T-helper 17 cell (primary cell): ENCODE data around the gene HGFAC. TPM values are rescaled to one million over a fixed set of nuclear protein-coding genes. Genes with fewer than 3 reads are reported as not detected.

Experiments
- ATAC-seq: fragments of 150-1000 bp; cut with Tn5 transposase; 2 replicates; pipeline ENCODE4 v1.10.0; 2021; ENCODE audit warnings: mild to moderate bottlenecking, moderate library complexity
- DNase-seq, 3 donors: peaks; one replicate each; pipeline versions ENCODE4 v3.0.0 to v3.0.0-alpha.2; 2020 to 2021
- H3K9me3 ChIP-seq: one replicate; pipeline ENCODE4 v1.7.0; 2013; ENCODE audit warnings: low read length, mild to moderate bottlenecking; ENCODE audit not compliant: control insufficient read depth, poor library complexity, severe bottlenecking
- H3K27ac Mint-ChIP-seq: one replicate; pipeline ENCODE4 v1.8.0; 2022; ENCODE audit warnings: mild to moderate bottlenecking, moderate library complexity, mixed read lengths
- H3K27me3 Mint-ChIP-seq: one replicate; pipeline ENCODE4 v1.8.0; 2022; ENCODE audit warnings: mixed read lengths
- H3K36me3 Mint-ChIP-seq: one replicate; pipeline ENCODE4 v1.8.0; 2022; ENCODE audit warnings: low read depth, mixed read lengths
- H3K4me1 Mint-ChIP-seq: one replicate; pipeline ENCODE4 v1.8.0; 2022; ENCODE audit warnings: mild to moderate bottlenecking, mixed read lengths
- H3K4me3 Mint-ChIP-seq: one replicate; pipeline ENCODE4 v1.8.0; 2022; ENCODE audit warnings: mild to moderate bottlenecking, moderate library complexity, mixed read lengths
- total RNA-seq, 4 donors: library from RNA in 2 of 4; stranded (reverse) in 2 of 4; gene quantifications; one replicate each; pipeline ENCODE4 v1.2.3 and lab custom pipeline; 2022 to 2026

HGFAC gene
- total RNA-seq, 2 donors from 2014 or later: not detected

DNA sequence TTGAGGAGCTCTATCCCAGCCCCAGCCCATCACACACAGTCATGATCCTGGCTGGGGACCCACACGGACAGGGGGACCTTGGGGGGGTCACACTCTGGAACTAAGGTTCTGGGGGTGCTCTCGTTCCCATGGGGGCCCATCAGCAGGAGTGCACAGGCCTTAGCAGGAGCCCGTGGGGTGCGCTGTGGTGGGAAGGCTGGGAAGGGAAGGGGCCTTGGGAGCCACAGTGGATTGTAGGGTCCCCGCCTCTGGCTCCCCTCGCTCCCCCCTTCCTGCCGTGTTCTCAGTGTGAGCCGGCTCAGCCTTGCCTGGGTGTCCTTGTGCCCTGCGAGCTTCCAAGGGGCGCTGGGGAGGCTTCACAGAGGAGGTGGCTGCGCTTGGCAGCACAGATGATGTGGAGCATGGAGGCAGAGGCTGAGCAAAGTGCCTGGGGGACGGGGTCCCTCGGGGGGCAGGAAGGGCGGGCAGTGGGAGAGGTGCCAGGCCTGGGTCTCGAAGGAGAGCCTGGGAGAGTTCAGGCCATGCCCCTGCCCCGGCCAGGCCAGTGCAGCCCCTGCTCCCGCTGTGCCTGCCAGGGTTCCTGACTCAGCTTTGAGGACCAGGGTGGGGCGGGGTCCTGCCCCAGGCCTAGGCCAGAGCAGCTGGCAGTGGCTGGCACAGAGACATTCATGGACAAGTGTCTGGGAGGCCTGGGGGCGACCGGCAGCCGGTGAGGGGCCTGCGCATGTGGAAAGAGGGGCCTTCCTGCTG is 5.5 kb upstream of the HGFAC start:
- DNase-seq: no peak
- no peaks in the 10 kb centered on the region for H3K9me3 ChIP-seq
- ATAC-seq: no peak
- H3K27me3 Mint-ChIP-seq: no peaks in the 10 kb centered on the region
- H3K27ac Mint-ChIP-seq: no peak overlapping the region
- no peaks in the 10 kb centered on the region for H3K36me3 Mint-ChIP-seq
- no peak overlapping the region for H3K4me3 Mint-ChIP-seq
- H3K4me1 Mint-ChIP-seq: peaks cover 2% of the 10 kb centered on the region

DNA sequence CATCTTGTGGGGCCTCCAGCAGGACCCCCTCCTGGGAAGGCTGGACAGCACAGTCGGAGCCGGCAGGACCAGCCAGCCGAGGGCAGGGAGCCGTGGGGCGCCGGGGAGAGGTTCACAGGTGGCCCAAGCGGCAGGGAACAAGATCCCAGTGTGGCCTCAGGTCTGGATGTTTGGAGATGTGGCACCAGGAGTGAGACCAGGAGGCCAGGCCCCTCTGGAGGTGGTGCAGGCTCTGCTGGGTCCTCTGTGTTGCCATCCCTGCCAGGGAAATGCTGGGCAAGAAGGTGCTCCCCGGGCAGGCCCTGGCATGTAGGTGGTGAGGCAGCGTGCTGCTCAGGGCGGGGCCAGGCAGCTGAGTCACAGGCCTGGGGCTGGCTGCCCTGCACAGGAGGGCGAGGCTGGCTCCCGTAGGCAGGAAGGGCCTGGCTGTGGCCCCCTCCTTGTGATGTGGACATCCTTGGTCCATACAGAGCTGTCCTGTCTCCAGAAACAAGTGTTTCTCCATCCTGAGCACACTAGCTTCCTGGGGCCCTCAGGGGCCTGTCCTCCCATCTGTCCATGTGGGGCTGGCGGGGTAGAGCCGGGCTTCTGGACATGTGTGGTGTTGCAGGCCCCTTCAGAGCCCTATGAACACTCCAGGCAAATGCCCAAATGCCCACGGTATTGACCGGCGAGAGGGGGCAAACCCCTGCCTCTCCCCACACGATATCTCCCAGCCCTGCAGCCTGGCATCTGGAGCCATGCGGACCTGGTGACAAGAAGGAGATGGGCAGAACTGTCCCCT is 4.8 kb upstream of the HGFAC start:
- H3K9me3 ChIP-seq: no peaks in the 10 kb centered on the region
- H3K27ac Mint-ChIP-seq: no peak overlapping the region
- no peak overlapping the region for H3K4me3 Mint-ChIP-seq
- DNase-seq: no peak
- H3K27me3 Mint-ChIP-seq: no peaks in the 10 kb centered on the region
- peaks cover 2% of the 10 kb centered on the region for H3K4me1 Mint-ChIP-seq
- no peaks in the 10 kb centered on the region for H3K36me3 Mint-ChIP-seq
- ATAC-seq: no peak

DNA sequence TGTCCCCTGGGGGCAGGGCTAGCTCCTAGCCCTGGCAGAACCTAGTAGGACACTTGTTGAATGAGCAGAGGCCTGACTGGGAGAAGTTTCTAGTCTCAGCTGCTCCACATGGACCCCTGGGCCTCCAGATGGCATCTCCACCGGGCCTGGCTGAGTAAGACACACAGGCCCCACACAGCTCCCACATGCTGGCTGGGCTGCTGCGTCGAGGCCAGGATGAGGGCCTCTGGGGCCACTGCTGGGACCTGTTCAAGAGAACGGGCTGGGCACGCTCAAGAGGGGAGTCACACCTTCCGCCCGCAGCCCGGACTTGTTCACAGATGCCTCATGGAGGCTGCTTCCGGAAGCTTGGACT is 4.2 kb upstream of the HGFAC start:
- ATAC-seq: no peak
- H3K4me1 Mint-ChIP-seq: peaks cover 2% of the 10 kb centered on the region
- H3K9me3 ChIP-seq: no peaks in the 10 kb centered on the region
- H3K27ac Mint-ChIP-seq: no peak overlapping the region
- no peaks in the 10 kb centered on the region for H3K27me3 Mint-ChIP-seq
- H3K4me3 Mint-ChIP-seq: no peak overlapping the region
- no peak for DNase-seq
- H3K36me3 Mint-ChIP-seq: no peaks in the 10 kb centered on the region

DNA sequence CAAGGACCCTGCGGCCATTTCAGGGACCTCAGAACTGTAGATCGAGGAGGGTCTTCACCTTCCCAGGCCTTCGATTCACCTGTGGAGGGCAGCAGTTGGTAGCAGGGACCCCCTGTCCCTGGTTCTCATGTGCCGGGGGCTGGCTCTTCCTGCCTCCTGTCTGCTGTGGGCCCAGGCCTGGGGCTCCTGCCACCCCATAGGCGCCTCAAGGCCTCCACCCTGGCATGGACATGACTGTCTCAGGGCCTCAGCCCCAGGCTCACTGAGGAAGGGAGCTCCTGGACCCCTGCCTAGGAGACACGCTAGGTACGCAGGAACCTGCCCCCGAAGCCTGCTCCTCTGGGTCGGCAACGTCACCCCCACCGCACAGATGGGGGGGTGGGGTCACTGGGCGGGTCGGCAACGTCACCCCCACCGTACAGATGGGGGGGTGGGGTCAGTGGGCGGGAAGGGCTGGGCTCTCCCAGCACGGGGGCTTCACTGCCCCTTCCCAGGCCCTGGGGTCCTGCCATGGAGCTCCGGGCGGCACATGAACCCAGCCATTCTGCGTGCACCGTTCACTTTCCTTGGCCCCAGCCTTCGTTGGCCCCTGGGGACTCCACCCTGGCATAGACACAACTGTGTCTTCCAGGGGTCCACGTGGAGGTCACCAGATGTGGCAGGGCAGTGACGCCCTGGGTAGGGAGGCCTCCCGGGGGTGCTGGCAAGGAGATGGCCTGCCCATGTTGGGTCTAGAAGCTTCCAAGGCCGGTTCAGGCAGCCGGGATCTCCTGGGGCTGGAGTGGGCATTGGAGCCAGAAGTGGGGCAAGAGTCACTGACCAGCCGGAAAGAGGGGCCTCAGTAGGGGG is 3.5 kb upstream of the HGFAC start:
- Mint-ChIP-seq H3K4me1 (peaks cover 2% of the 10 kb centered on the region), H3K36me3 (no peaks in the 10 kb centered on the region), H3K27me3 (no peaks in the 10 kb centered on the region), H3K4me3 (no peak overlapping the region), H3K27ac (no peak overlapping the region)
- ATAC-seq: no peak
- H3K9me3 ChIP-seq: no peaks in the 10 kb centered on the region
- DNase-seq: no peak

DNA sequence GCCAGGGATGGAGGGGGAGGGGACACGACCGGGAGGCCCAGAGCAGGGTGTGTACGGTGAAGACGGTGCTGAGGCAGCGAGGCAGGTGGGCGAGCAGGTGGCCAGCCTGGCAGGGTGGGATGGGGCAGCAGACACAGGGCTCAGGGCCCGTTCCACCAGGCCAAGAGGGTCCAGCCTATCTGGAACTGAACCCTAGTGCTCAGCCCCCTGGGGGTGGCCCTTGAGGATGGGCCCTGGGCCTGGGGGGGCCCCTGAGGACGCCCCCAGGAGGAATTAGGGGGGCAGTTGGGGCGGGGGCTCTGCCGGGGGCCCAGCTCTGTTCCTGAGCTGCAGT is 3.0 kb upstream of the HGFAC start:
- H3K4me1 Mint-ChIP-seq: peaks cover 2% of the 10 kb centered on the region
- DNase-seq: no peak
- H3K27me3 Mint-ChIP-seq: no peaks in the 10 kb centered on the region
- H3K9me3 ChIP-seq: no peaks in the 10 kb centered on the region
- no peak for ATAC-seq
- H3K4me3 Mint-ChIP-seq: no peak overlapping the region
- no peak overlapping the region for H3K27ac Mint-ChIP-seq
- no peaks in the 10 kb centered on the region for H3K36me3 Mint-ChIP-seq

DNA sequence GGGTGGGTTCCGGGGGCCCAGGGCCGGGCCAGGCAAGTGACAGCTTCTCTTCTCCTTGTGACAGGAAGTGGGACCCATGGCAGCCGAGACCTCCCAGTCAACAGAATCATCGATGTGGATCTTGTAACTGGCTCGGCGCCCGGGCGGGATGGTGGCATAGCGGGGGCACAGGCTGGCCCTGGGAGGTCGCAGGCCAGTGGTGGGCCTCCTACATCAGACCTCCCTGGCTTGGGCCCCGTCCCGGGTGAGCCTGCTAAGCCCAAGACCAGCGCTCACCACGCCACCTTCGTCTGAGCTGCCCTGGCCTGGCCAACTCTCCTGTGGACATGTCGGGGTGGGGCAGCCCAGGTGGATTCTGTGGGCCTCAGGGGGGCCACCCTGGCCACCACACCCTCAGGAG is 2.4 kb upstream of the HGFAC start:
- H3K4me3 Mint-ChIP-seq: no peak overlapping the region
- peaks cover 2% of the 10 kb centered on the region for H3K4me1 Mint-ChIP-seq
- ATAC-seq: no peak
- no peak overlapping the region for H3K27ac Mint-ChIP-seq
- DNase-seq: no peak
- no peaks in the 10 kb centered on the region for H3K36me3 Mint-ChIP-seq
- no peaks in the 10 kb centered on the region for H3K27me3 Mint-ChIP-seq
- no peaks in the 10 kb centered on the region for H3K9me3 ChIP-seq

DNA sequence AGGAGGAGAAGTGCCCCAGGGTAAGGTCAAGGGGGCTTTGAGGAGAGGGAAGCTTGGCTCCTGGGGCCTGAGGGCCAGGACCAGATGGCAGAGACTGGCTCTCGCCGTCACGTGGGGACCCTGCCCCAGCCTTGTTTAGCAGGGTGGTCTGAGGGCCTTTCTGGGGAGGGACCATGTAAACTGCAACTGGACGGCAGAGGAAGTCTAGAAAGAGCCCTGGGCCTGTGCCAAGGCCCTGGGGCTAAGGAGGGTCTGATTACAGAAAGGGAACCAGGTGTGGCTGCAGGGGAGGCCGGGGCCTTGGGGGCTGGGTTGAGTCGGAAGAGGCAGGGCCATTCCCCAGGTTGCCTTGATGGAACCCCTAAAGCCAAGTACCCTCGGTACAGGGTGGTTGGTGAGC is 1.8 kb upstream of the HGFAC start:
- Mint-ChIP-seq H3K36me3 (no peaks in the 10 kb centered on the region), H3K27me3 (no peaks in the 10 kb centered on the region), H3K4me3 (no peak overlapping the region), H3K27ac (no peak overlapping the region), H3K4me1 (peaks cover 2% of the 10 kb centered on the region)
- ATAC-seq: no peak
- no peaks in the 10 kb centered on the region for H3K9me3 ChIP-seq
- DNase-seq: no peak

DNA sequence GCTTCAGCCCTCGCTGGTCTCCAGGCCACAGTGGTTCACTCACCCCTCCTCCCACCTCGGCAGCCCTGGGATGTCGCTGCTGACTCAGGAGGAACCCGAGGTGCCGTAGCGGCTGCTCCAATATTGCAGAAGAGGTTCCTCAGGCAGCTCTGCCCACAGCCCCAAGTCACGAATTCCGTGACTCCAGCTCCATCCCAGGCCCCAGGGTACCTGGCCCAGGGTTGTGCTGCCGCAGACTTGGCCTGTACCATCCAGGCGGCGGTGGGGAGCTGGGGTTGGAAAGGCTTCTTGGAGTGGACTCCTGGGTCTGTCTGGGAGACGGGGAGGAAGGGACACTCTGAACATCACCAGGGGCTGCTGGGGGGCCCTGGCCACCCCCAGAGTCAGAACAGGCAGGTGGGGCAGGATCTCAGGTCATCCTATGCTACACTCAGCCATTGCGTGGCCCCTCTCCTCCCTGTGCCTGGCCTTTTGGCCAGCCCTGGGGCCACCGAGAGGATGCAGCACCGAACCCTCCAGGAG is 728 bp upstream of the HGFAC start:
- no peak overlapping the region for H3K4me3 Mint-ChIP-seq
- H3K27ac Mint-ChIP-seq: no peak overlapping the region
- H3K27me3 Mint-ChIP-seq: no peaks in the 10 kb centered on the region
- DNase-seq: no peak
- no peaks in the 10 kb centered on the region for H3K9me3 ChIP-seq
- no peak for ATAC-seq
- no peaks in the 10 kb centered on the region for H3K36me3 Mint-ChIP-seq
- peaks cover 2% of the 10 kb centered on the region for H3K4me1 Mint-ChIP-seq

DNA sequence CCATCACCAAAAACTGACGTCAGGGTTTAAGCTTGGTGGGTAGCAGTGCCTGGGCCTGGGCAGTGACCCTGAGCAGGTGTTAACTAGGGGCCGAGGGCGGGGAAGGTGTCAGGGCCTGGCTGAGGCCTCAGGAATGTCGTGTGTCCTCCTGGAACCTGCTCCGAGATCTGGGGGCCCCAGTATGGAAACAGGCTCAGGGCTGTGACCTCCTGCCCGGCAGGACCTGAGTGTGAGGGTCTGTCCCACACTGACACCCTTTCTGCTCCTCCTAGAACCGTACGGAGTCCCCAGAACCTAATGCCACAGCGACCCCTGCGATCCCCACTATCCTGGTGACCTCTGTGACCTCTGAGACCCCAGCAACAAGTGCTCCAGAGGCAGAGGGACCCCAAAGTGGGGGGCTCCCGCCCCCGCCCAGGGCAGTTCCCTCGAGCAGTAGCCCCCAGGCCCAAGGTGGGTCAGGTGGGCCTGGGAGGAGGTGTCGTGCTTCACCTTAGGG is 741 bp downstream of the HGFAC start:
- DNase-seq (no peak), ATAC-seq (no peak)
- H3K27ac Mint-ChIP-seq: no peak overlapping the region
- no peaks in the 10 kb centered on the region for H3K9me3 ChIP-seq
- H3K27me3 Mint-ChIP-seq: no peaks in the 10 kb centered on the region
- peaks cover 2% of the 10 kb centered on the region for H3K4me1 Mint-ChIP-seq
- no peaks in the 10 kb centered on the region for H3K36me3 Mint-ChIP-seq
- H3K4me3 Mint-ChIP-seq: no peak overlapping the region

DNA sequence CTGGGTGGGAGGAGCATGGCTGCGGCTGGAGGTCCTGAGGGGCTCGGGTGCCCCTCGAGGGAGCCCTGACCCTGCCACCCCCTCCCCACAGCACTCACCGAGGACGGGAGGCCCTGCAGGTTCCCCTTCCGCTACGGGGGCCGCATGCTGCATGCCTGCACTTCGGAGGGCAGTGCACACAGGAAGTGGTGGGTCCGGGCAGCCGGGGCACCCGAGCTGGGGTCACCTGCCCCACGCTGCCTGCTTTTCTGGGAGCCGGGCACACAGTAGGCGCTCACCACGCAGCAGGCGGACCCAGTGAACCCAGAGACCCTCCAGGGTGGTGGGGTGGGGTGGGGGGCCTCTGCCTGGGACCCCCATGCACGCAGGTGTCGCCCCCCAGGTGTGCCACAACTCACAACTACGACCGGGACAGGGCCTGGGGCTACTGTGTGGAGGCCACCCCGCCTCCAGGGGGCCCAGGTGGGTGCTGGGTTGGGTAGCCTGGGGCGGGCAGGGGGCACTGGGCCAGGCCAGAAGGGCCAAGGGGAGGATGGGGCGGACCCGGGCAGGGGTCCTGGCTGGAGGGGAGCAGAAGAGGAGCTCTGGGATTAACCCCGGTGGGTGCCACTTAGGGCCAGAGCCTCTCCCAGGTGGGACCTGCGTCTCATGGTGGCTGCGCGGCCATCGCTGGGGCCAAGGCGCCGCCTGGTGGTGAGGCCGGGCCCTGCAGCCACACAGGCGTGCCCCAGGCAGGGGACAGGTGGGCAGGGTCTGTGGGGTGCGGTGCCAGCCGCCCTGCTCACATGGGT is 1.4 kb downstream of the HGFAC start:
- H3K36me3 Mint-ChIP-seq: no peaks in the 10 kb centered on the region
- peak; percentile 79 for ATAC-seq
- H3K27ac Mint-ChIP-seq: no peak overlapping the region
- no peaks in the 10 kb centered on the region for H3K27me3 Mint-ChIP-seq
- no peaks in the 10 kb centered on the region for H3K9me3 ChIP-seq
- H3K4me1 Mint-ChIP-seq: peaks cover 2% of the 10 kb centered on the region
- H3K4me3 Mint-ChIP-seq: no peak overlapping the region
- DNase-seq: peak; percentile 54 to 73 (median 64)

DNA sequence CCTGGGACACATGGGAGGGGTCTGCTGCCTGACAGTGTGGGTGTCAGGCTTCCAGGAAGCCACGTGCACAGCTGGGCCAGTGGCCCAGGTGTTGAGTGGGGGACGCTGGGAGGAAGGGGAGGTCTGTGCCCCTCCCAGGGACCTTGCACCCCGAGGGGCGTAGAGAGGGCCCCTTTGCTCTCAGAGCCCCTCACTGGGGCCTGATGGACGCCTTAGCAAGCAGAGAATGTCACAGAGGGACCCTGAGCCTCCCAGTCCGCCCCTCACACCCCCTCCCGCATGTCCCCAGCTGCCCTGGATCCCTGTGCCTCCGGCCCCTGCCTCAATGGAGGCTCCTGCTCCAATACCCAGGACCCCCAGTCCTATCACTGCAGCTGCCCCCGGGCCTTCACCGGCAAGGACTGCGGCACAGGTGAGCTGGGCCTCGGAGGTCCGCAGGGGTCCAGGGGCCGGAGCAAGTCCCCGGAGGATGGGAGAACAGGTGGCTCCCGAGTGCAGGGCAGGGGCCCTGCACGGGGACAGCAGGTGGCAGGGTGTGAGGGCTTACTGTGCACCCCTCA is 2.1 kb downstream of the HGFAC start:
- Mint-ChIP-seq H3K4me1 (peaks cover 5% of the 10 kb centered on the region), H3K36me3 (no peaks in the 10 kb centered on the region), H3K27me3 (peaks cover 5% of the 10 kb centered on the region), H3K27ac (no peak overlapping the region), H3K4me3 (no peak overlapping the region)
- ATAC-seq: no peak
- no peak for DNase-seq
- H3K9me3 ChIP-seq: no peaks in the 10 kb centered on the region

DNA sequence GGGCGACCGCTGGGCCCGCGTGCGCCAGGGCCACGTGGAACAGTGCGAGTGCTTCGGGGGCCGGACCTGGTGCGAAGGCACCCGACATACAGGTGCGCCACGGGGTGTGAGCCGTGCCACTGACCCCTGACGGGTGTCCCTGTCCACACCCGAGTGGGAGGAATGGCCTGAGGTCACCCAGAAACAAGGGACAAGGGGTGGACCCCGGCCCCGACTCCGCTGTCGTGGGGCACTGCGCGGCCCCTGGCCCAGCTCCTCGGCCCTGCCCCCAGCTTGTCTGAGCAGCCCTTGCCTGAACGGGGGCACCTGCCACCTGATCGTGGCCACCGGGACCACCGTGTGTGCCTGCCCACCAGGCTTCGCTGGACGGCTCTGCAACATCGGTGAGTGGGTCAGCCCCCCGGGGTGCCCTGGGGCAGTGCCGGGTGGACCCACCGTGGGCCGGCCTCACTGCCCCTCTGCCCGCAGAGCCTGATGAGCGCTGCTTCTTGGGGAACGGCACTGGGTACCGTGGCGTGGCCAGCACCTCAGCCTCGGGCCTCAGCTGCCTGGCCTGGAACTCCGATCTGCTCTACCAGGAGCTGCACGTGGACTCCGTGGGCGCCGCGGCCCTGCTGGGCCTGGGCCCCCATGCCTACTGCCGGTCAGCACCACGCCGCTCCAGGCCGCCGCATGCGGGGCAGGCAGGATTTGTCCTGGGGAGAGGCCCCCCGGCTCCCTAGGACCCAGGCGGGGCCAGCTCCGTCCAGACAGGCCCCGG is 2.8 kb downstream of the HGFAC start:
- Mint-ChIP-seq H3K27ac (no peak overlapping the region), H3K27me3 (peaks cover 5% of the 10 kb centered on the region), H3K36me3 (no peaks in the 10 kb centered on the region), H3K4me1 (peaks cover 5% of the 10 kb centered on the region), H3K4me3 (no peak overlapping the region)
- ATAC-seq: no peak
- no peak for DNase-seq
- H3K9me3 ChIP-seq: no peaks in the 10 kb centered on the region
